NCI-H2029 (cell line): ENCODE measurements around the gene NUP98.

Source experiments
- DNase-seq: peaks from one replicate; lab custom pipeline; 2025; lab: John Stamatoyannopoulos, UW

The NUP98 gene

DNA sequence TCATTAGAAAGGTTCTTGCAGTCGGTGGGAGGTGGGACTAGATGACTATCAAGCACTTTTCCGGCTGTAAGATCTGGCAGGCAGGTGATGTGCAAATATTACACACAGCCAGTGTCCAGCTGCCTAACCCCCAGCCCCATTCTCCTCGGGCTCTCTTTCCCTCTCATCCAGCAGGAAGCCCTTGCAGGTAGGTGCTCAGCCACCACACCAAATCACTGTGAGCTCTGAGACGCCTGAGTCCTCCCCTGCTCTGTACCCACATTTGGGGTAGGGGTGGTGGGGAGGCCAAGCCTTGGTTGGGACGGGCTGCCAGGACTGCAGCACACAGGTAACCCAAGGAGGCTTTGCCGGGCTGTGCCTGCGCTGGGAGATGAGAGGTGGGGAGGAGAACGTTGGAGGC is 156.2 kb downstream of the NUP98 start:
- no peak for DNase-seq

DNA sequence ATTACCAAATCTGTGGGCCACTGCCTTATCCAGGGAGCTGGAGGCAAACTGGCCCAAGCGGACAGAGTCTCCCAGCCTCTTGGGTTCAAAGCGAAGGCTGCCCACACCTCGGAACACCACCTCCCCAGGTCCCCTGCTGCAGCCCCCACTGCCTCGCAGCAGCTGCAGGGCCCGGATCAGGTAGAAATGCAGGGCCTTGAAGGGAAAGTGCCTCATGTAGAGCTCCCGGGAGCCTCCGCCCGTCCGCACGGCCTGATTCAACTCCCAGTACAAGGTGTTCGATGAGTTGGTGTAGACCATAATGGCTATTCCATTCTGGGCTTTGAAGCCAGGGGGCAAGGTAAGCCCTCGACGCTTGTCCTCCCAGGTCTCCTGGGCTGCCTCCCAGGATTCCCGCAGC is 157.5 kb downstream of the NUP98 start:
- DNase-seq, result no peak

DNA sequence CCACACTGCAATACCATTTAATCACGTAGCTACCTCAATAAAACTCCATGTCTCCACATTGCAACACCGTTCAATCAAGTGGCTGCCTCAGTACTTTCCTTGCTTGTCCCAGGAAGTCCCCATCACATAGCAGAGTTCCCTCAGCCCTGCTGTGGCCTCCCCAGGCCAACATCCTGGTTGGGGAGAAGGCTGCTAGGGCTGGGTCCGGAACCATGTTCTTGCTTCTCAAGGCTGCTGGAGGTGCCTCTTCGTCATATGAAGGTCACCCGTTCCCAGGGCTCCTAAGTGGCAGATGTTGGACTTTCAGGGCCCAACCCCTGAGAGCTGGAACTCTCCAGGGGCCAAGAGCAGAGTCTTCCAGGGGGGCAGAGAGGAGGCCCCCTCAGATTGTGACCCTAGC is 158.8 kb downstream of the NUP98 start:
- no peak for DNase-seq

DNA sequence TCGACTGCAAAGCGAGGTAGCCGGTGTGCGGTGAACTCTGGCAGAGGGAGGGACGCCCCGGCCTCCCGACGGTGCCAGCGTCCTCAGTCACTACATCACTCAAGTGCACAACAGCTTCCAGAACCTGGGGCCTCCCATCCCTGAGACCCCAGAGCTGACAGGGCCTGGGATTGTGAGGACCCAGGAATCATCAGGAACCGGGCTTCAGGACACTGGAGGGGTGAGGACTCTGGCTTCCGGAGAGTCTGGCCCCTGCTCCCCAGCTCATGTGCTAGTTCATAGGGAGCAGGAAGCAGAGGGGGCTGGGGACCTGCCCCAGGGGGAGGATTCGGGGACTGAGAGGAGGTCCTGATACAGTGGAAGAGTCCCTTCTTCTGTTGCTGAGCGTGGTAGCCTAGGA is 160.2 kb downstream of the NUP98 start:
- DNase-seq, result no peak

DNA sequence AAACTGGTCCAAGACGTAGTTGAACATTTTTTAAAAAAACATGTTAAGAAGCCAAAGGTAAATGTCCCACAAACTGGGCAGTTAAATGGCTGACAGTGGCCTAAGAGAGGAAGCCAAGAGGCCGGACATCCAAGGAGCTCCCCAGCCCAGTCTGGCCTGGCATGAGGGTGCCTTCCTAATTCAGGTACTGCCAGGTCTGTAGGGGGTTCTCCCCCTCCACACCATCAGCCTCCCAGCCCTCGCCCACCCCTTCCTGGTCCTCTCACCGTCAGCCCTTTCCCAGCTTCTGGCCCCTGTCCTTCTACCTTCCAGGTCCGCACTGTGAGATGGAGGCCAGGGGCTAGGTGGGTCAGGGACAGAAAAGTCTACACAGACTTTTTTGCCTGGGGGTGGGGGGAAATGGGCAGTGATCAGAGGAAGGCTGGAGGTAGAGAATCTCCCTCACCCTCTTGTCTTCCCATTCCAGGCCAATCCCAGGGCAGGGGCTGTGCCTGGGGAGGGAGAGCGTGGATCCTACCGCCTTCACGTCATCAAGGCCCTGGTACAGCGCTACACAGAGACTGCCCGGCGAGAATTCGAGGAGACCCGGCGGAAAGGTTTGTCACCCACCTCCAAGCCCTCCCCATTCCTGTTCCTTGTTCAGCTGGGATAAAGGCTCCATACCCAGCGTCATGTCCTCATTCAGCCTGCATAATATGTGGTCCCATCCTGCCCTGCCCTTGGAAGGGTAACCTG is 161.5 kb downstream of the NUP98 start:
- DNase-seq, result no peak

DNA sequence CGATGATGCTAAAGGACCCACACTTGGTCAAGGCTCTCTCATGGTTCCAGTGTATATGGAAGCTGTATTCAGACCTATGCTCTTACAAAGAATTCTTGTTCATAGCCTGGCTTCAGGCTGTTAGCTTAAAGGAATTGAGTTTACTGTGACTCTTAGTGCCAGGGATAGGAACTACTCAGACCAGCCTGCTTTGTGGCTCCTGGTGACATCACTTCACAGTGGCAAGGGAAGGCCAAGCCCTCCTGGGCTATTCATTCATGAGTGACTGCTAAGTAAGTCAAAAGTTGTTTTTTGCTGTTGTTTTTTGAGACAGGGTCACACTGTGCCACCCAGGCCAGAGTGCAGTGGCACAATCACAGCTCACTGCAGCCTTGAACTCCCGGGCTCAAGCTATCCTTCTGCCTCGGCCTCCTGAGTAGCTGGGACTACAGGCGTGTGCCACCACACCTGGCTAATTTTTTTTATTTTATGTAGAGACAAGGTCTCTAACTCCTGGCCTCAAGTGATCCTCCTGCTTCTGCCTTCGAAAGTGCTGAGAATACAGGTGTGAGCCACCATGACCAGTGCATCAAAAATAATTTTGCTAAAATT is 165.2 kb downstream of the NUP98 start:
- no peak for DNase-seq

DNA sequence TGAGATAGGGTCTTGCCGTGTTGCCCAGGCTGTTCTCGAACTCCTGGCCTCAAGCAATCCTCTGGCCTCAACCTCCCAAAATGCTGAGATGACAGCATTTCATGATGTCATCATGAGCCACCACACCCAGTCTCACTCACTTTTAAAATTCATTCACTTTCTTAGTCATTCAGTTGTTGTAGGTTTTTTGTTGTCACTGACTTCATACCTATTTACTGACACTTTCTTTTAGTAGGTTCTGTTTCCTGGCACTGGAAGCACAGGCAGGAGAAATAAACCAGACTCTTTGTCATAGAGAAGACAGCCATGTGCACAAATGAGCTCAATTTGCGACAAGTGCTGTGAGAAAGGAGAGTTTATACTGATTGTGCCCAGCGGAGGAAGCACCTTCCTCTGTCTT is 166.0 kb downstream of the NUP98 start:
- DNase-seq, result no peak

DNA sequence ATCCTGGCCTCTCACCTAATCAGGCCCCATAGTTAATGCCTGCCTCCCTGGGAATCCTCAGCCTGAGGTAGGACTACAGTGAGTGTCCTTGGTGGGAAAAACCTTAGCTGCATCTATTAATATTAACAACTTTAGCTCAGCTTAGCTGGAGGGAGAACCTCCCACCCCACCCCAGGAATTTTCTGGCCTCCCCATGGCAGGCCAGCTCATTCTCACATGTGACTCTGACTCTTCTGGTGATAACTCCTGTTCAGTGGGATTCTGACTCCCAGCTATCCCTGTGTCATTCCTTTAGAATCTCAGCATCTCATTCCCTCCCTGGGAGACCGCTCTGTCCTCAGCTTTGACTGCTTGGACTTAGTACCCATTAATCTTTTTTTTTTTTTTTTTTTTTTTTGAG is 170.1 kb downstream of the NUP98 start:
- DNase-seq, result no peak

DNA sequence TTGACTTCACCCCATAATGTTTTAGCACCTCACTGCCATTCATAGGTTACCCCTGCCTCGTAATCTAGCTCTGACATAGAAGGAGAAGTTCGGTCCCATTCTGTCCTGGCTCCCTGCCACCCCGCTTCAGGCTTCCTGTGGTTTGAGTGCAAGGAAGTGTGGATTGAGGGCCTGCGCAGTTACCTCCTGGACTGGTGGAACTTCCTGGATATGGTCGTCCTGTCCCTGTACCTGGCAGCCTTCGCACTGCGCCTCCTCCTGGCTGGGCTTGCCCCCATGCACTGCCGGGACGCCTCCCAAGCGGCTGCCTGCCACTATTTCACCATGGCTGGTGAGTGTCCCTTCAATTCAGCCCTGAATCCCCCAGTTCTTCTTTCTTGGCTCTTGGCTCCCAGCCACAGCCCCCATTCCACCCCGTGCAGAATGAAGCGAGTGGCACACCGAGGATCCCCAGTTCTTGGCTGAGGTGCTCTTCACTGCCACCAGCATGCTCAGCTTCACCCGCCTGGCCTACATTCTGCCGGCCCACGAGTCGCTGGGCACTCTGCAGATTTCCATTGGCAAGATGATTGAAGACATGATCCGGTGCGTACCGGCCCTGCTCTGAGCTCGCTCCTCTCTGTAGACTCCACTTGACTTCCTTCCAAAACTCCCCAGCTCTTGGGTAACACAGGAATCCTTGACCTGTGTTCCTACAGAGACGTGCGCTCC is 170.9 kb downstream of the NUP98 start:
- DNase-seq, result no peak
